Panc1 (cell line): ENCODE data around the gene PLEKHA7. TPM values are rescaled to one million over a fixed set of nuclear protein-coding genes. Genes with fewer than 3 reads are reported as not detected.

Source experiments
- ATAC-seq: fragments of 200-7000 bp; cut with Tn5 transposase; 2 replicates; pipeline ENCODE4 v1.9.1; 2020; ENCODE audit warnings: mild to moderate bottlenecking, moderate library complexity
- BruUV-seq: library from RNA; stranded (reverse); fragments of 400-500 nt; replicated peaks from 2 replicates; lab custom pipeline; 2021; lab: Mats Ljungman, UMichigan
- CTCF ChIA-PET: fragments of 300-600 bp; sonication (Branson Sonifier 250); formaldehyde crosslinking; loops from one replicate; lab custom pipeline; 2022; ENCODE audit warnings: antibody characterized with exemption; lab: Charles Lee
- POLR2A ChIA-PET: fragments of 300-600 bp; sonication (Branson Sonifier 250); formaldehyde crosslinking; loops from one replicate; lab custom pipeline; 2022; ENCODE audit warnings: antibody characterized with exemption; lab: Charles Lee
- DNase-seq: peaks from one replicate; pipeline ENCODE4 v3.0.0-alpha.2; 2010; ENCODE audit warnings: low read depth, low spot score
- H3K27ac ChIP-seq: 2 replicates; pipeline ENCODE4 v1.5.1; 2011; ENCODE audit warnings: mild to moderate bottlenecking, low read length, inconsistent platforms
- H3K27me3 ChIP-seq: fragments of 200-500 bp; sonication (Bioruptor generic); 2 replicates; pipeline ENCODE4 v1.6.0; 2014; ENCODE audit warnings: low read length, inconsistent platforms; ENCODE audit not compliant: control insufficient read depth, insufficient read depth
- H3K36me3 ChIP-seq: fragments of 200-500 bp; sonication (Bioruptor generic); 2 replicates; pipeline ENCODE4 v1.5.1; 2014; ENCODE audit warnings: inconsistent platforms, mild to moderate bottlenecking, low read length, moderate library complexity; ENCODE audit not compliant: control insufficient read depth, insufficient read depth
- H3K4me1 ChIP-seq: 2 replicates; pipeline ENCODE4 v1.5.1; 2011; ENCODE audit warnings: inconsistent platforms, mild to moderate bottlenecking, low read length, moderate library complexity; ENCODE audit not compliant: control insufficient read depth, insufficient read depth
- H3K4me3 ChIP-seq, 2 experiments: 2 replicates each; pipeline ENCODE4 v1.5.1; 2011 to 2012; ENCODE audit warnings: low read depth in 2 of 2, low read length in 2 of 2, mild to moderate bottlenecking in 2 of 2, inconsistent platforms in 1 of 2, moderate library complexity in 1 of 2
- H3K9me3 ChIP-seq: fragments of 200-500 bp; sonication (Bioruptor generic); 2 replicates; pipeline ENCODE4 v1.5.1; 2014; ENCODE audit warnings: low read depth, mild to moderate bottlenecking, inconsistent platforms, low read length, moderate library complexity; ENCODE audit not compliant: control insufficient read depth, insufficient read depth
- POLR2AphosphoS5 ChIP-seq: IDR thresholded peaks from 2 replicates; pipeline ENCODE4 v1.6.1; 2012; ENCODE audit warnings: mild to moderate bottlenecking, low read depth, low read length, moderate library complexity
- SIN3A ChIP-seq: IDR thresholded peaks from 2 replicates; pipeline ENCODE4 v1.6.1; 2012; ENCODE audit warnings: low read depth, mild to moderate bottlenecking, low read length, moderate library complexity, borderline replicate concordance; ENCODE audit not compliant: insufficient read depth
- TCF7L2 ChIP-seq: IDR thresholded peaks from 2 replicates; pipeline ENCODE4 v1.6.1; 2011; ENCODE audit warnings: mild to moderate bottlenecking, low read depth, low read length, inconsistent platforms
- in situ Hi-C: cut with HindIII; loops from 2 replicates; pipeline ENCODE4 v1.10.0; 2016; ENCODE audit warnings: low sequenced_read_pairs, low pct_unique_long_range_greater_than_20kb
- intact Hi-C: fragments of 100-400 bp; cut with micrococcal nuclease; formaldehyde crosslinking; loops from one replicate; pipeline ENCODE4 v1.10.0; 2022; ENCODE audit not compliant: unreplicated experiment
- total RNA-seq: library from RNA; stranded (reverse); gene quantifications from one replicate; pipeline ENCODE4 v1.2.1, GENCODE V29; 2021; ENCODE audit not compliant: unreplicated experiment
- TF ChIP-seq, protein P1 (sequence below), 2 experiments: IDR thresholded peaks; 2 replicates each; pipeline ENCODE4 v1.6.1; 2011 to 2012; ENCODE audit warnings: low read depth in 2 of 2, control low read depth in 1 of 2, low read length in 1 of 2, mild to moderate bottlenecking in 1 of 2, moderate library complexity in 1 of 2; ENCODE audit not compliant: insufficient read depth in 1 of 2
- TF ChIP-seq, protein P2 (sequence below): fragments of 450-650 bp; IDR thresholded peaks from 2 replicates; pipeline ENCODE4 v1.5.1; 2017; ENCODE audit warnings: mild to moderate bottlenecking

Gene PLEKHA7
- total RNA-seq, 1 experiment from 2014 or later = 11.6 TPM

DNA sequence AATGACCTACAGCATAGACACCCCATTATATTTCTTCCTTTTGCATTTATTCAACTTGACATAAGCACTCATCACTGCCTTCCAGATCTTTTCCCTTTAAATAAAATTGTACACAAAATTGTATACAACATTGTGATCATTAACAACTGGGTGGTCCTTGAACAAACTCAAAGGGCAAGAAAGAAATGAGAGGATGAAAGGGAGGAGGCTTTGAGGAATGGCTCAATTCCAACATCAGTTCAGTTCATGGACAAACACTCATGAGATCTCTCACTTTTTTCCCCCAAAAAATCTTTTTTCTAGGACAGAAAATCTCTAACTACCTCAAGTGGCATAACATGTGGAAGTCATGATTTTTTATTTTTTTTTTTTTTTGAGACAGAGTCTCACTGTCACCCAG lies 113.7 kb downstream of the PLEKHA7 start:
- Histone ChIP-seq H3K4me3 (no peak overlapping the region), H3K9me3 (no peaks in the 10 kb centered on the region), H3K27me3 (no peaks in the 10 kb centered on the region), H3K4me1 (no peaks in the 10 kb centered on the region; the same call in 1 of the 2 replicates), H3K27ac (no peak overlapping the region), H3K36me3 (no peaks in the 10 kb centered on the region)
- in situ Hi-C loops (no loop called here), intact Hi-C loops (no loop called here)
- no TSS peak for BruUV-seq
- ATAC-seq (no peak), DNase-seq (no peak)
- POLR2A ChIA-PET = no interaction called here
- TF ChIP-seq, protein P1, sequence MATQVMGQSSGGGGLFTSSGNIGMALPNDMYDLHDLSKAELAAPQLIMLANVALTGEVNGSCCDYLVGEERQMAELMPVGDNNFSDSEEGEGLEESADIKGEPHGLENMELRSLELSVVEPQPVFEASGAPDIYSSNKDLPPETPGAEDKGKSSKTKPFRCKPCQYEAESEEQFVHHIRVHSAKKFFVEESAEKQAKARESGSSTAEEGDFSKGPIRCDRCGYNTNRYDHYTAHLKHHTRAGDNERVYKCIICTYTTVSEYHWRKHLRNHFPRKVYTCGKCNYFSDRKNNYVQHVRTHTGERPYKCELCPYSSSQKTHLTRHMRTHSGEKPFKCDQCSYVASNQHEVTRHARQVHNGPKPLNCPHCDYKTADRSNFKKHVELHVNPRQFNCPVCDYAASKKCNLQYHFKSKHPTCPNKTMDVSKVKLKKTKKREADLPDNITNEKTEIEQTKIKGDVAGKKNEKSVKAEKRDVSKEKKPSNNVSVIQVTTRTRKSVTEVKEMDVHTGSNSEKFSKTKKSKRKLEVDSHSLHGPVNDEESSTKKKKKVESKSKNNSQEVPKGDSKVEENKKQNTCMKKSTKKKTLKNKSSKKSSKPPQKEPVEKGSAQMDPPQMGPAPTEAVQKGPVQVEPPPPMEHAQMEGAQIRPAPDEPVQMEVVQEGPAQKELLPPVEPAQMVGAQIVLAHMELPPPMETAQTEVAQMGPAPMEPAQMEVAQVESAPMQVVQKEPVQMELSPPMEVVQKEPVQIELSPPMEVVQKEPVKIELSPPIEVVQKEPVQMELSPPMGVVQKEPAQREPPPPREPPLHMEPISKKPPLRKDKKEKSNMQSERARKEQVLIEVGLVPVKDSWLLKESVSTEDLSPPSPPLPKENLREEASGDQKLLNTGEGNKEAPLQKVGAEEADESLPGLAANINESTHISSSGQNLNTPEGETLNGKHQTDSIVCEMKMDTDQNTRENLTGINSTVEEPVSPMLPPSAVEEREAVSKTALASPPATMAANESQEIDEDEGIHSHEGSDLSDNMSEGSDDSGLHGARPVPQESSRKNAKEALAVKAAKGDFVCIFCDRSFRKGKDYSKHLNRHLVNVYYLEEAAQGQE (IDR thresholded peaks at IDR 0.05; ENCODE audit: insufficient read depth in 1 of 2, low read depth in 2 of 2, low read length in 1 of 2) = no peak
- TF ChIP-seq TCF7L2 (no peak), POLR2AphosphoS5 (no peak)
- CTCF ChIA-PET = no interaction called here

DNA sequence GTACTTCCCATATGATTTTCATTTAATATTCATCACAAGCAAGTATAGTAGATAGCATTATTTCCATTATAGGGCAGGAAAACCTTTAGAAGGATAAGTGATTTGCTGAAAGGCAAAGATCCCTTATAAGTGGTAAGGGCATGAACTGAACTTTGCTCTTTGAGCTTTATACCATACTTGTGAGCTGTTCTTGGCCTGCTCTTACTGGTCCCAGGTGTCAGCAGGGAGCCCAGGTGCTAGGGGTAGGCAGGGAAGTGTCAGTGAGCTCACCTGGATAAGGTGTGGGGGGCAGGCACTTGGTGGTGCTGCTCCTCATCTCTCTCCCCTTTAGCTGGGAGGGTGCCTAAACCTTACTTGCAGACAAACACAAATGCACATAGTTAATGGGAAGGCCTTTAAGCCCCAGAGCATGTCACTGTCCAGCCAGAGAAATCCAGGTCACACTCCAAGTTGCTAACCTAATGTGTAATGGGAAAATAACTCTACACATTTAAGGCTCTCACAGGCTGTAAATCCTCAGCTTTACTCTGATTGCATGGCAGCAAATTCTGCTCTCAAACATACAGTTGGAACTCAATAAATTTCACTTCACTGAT lies 114.4 kb downstream of the PLEKHA7 start:
- DNase-seq = no peak
- Histone ChIP-seq H3K27me3 (no peaks in the 10 kb centered on the region), H3K9me3 (no peaks in the 10 kb centered on the region), H3K36me3 (no peaks in the 10 kb centered on the region), H3K27ac (no peak overlapping the region), H3K4me1 (no peaks in the 10 kb centered on the region; the same call in 1 of the 2 replicates), H3K4me3 (no peak overlapping the region)
- no TSS peak for BruUV-seq
- ChIA-PET CTCF (no interaction called here), POLR2A (no interaction called here)
- no peak for ATAC-seq
- intact Hi-C loops (no loop called here), in situ Hi-C loops (no loop called here)
- TF ChIP-seq, protein P1 (IDR thresholded peaks at IDR 0.05; ENCODE audit: insufficient read depth in 1 of 2, low read depth in 2 of 2, low read length in 1 of 2) = no peak
- no peak for TF ChIP-seq POLR2AphosphoS5
- TF ChIP-seq TCF7L2 = no peak
- TF ChIP-seq, protein P2, sequence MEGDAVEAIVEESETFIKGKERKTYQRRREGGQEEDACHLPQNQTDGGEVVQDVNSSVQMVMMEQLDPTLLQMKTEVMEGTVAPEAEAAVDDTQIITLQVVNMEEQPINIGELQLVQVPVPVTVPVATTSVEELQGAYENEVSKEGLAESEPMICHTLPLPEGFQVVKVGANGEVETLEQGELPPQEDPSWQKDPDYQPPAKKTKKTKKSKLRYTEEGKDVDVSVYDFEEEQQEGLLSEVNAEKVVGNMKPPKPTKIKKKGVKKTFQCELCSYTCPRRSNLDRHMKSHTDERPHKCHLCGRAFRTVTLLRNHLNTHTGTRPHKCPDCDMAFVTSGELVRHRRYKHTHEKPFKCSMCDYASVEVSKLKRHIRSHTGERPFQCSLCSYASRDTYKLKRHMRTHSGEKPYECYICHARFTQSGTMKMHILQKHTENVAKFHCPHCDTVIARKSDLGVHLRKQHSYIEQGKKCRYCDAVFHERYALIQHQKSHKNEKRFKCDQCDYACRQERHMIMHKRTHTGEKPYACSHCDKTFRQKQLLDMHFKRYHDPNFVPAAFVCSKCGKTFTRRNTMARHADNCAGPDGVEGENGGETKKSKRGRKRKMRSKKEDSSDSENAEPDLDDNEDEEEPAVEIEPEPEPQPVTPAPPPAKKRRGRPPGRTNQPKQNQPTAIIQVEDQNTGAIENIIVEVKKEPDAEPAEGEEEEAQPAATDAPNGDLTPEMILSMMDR = no peak
- no peak for TF ChIP-seq SIN3A
